Measurements from ENCODE around the gene YWHAH. TPM values are rescaled to one million over a fixed set of nuclear protein-coding genes. Genes with fewer than 3 reads are reported as not detected.

The YWHAH gene
- total and polyA plus RNA-seq, 2 of the 8 experiments (the other 6 are each of a cell fraction or from before 2014, with no cell fraction given), result 146 to 247 TPM

- no peak for TF ChIP-seq CHD7 (IDR thresholded peaks at IDR 0.05; ENCODE audit: insufficient replicate concordance, low read length)
- TF ChIP-seq GTF2F1 (IDR thresholded peaks at IDR 0.05; ENCODE audit: borderline replicate concordance, low read depth, low read length), result no peak
- TF ChIP-seq ZNF274 (IDR thresholded peaks at IDR 0.05; ENCODE audit: borderline replicate concordance, extremely low read depth, low read length), result no peak
- TF ChIP-seq ATF2 (IDR thresholded peaks at IDR 0.05; ENCODE audit: low read length), result no peak
- no peak for TF ChIP-seq EGR1 (IDR thresholded peaks at IDR 0.05; ENCODE audit: borderline replicate concordance, low read depth, low read length)
- peak in 2 of 3 experiments; percentile 19 to 22; a peak in 2 of 4 replicates for TF ChIP-seq CTCF (IDR thresholded peaks at IDR 0.05; ENCODE audit: control extremely low read depth in 1 of 3, insufficient read depth in 1 of 3, low read depth in 1 of 3, low read length in 3 of 3)
- no peak for TF ChIP-seq SUZ12 (IDR thresholded peaks at IDR 0.05; ENCODE audit: low read length)
Measured at GRCh38 chr22:31952094-31952401, 7.7 kb downstream of the YWHAH start (continued).

All from H1 (cell line).